ENCODE data around the gene INSC.
A peak's percentile ranks its signal among the peaks of the same experiment; 100 is the strongest.

Gene INSC

DNA sequence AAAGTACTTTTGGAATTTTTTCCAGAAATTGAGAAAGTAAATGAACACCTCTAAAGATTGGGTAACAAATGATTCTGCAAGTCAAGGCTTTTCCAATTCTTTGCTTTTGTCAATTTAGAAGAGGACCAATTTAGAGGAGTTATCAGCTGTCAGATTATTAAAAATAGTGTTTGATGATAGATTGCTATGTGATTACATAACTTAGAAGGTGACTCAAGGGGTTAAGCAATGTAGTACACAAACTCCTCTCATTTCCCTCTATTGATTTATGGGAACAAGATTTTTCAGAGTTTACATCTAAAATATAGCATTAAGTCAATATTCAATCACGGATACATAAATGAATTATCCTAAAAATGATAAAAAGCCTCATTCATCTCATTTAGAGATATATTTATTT, 70.3 kb downstream of the INSC start:
- DNase-seq (ENCODE audit: low read depth) = no peak

GRCh38 chr11:15186146-15186545, 71.4 kb downstream of the INSC start:
- no peak for DNase-seq (ENCODE audit: low read depth)

DNA sequence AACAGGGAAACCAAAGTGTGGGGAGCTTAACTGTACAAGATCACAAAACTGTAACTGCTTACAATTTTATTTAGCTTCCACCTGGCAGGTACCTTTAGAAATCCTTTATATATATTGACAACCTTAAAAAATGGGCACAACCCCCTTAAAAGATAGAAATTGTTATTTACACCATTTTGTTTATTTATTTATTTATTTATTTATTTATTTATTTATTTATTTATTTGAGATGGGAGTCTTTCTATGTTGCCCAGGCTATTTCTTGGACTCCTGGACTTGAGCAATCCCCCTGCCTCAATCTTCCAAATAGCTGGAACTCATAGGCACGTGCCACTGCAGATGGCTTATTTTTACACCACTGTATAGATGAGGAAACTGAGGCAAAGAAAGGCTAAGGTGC, 74.5 kb downstream of the INSC start:
- DNase-seq (ENCODE audit: low read depth) = no peak

DNA sequence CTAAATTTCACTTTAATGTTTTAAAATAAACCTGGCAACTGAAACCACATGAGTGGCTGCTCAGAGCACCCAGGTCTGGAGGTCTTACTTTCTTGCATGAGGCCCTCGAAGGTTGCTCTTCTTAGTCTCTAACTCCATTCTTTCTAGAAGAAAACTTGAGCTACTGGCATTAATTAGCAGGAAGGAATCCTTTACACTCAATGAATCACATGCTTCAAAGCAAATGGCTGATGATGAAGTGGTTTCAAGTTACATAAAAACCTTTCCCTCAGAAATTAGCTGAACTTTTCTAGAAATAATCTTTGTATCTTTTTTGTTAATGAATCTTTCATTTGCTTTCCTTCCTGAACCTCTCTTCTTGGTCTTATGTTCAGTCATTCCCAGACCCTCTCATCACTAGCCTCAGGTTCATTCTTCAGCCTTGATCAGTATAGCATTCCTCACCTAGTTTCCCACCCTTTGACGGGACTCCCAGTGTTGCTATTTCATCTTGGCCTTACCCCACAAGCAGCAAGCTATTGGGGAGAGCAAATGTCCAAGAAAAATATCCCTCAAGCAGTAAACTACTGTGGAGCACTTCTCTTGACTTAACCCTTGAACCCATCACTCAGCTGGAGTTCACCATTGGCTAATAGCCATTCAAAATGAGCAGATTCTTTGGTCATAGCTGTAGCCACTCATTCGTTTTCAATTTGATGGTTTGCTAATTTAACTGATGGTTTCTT, 75.1 kb downstream of the INSC start:
- DNase-seq (ENCODE audit: low read depth) = no peak

DNA sequence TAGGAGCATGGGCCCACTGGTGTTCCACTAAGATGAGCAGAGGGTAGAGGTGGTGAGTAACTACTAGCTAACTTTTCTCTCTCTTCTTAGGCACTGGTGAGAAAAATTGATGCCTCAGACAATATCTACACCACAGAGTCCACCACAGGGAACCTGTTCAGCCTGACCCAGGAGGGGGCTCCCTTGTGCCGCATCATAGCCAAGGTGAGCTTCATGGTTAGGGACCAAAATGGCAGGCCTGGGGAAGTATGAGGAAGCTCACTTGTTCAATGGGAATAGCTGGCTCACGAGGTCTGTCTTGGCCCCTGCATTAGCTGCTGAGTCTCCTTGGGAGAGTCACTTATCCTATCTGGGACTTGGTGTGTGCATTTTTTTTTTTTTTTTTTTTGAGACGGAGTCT, 75.9 kb downstream of the INSC start:
- DNase-seq (ENCODE audit: low read depth) = no peak

DNA sequence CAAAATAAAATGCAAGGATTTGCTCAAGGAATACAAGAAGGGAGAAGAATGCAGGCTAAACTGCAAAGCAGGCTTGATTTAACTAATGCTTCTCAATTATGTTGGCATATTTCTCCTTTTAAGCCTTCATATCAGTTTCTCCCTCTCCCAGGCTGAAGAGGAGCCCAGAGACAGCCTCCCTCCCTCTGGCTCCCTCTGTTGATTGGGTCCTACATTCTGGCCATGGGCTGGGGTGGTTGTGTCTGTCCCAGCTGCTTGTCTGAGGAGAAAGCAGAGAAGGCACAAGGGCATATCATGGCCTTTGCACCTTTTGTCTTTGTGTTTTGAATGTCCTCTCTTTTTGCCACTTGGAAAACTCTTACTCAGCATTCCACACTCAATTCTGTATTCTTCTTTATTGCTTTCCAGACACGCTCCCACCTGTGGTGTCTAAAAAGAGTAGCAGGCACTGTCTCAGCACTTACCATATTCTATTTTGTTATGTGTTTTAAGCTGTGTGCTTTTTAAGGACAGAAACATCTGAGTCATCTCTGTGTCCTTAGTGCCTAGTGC, 77.4 kb downstream of the INSC start:
- no peak for DNase-seq (ENCODE audit: low read depth)

DNA sequence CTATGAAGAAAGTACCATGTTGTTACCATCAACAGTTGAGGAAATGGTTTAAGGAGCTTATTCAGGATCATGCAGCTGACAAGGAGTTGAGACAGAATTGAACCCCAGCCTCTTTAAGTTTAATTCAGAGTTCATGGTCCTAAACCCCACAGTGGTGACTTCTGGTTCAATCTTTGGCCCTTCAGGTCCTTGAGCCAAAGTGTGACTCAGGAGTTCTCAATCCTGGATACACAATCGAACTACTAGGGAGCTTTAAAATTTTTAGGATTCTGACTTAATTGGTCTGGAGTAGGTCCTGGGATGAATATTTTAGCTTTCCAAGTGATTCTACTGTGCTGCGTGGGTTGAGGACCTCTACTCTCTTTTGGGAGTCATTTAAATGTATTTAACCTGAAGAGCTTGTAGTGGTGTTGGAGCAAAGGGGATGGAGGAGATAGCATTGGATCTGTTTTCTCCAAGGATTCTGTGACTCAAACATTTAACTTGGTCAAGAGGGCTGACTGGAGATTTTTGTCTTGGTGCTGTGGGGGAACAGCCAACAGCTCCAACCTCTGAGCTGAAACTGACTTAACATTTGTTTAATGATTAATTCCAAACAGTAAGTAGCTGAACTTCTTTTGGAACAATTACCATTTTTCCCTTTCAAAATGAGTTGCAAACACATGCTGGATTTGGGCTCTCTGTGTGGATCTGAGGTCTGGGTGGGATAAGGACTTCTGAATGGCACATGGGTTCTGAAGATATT, 80.1 kb downstream of the INSC start:
- DNase-seq (ENCODE audit: low read depth) = no peak

DNA sequence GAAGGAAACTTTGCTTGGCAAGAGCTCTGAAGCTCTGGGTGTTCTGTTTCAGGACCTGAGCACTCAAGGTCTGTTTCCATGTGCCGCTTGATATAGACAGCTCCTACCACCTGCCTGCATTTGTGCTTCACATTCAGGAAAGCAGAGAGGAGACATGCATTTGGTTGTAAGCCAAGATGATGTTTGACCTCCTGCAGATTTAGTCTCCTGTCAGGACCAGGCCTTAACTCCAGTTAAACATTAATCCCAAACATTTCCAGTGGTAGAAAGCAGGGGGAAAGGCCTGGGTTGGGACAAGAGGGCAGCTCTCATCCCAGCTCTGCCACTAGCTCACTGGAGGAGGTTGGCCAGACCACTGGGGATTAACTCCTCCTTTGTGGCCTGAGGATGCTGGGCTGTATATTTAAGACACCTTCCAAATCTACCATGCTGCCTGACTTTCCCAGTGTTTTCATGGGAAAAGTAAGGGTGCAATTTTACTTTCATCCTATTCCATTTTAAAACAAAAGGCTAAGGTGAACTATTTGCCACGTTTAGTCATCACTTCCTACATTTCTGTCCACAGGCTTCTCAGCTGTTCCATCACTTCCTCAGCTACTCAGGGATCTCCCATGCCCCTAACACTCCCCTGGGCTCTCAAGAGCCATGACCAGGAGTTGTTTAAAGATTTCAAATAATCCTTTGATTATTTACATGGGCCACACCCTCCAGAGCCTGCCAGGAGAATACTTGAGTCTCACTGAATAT, 80.9 kb downstream of the INSC start:
- DNase-seq (ENCODE audit: low read depth) = no peak

GRCh38 chr11:15196704-15197103, 82.0 kb downstream of the INSC start:
- no peak for DNase-seq (ENCODE audit: low read depth)

- no peak for DNase-seq (ENCODE audit: low read depth)
Observed at GRCh38 chr11:15197696-15198095, 83.0 kb downstream of the INSC start.

DNA sequence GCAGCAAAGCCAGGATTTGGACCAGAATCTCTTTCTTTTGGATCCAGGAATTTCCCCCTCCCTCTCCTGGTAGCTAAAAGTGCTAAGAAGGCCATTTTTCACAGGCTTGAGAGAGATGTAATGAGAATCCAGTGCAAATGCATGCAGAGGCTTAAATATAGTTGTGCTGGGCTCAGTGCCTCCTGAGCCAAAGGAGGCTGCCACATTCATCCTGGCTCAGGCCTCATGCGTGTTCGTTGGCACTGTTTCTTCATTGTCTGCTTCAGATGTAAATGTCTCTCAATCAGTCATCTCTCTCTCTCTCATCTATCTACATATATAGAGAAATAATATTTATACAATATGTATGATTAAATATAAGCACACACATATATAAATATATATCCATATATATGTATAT, 83.6 kb downstream of the INSC start:
- no peak for DNase-seq (ENCODE audit: low read depth)

DNA sequence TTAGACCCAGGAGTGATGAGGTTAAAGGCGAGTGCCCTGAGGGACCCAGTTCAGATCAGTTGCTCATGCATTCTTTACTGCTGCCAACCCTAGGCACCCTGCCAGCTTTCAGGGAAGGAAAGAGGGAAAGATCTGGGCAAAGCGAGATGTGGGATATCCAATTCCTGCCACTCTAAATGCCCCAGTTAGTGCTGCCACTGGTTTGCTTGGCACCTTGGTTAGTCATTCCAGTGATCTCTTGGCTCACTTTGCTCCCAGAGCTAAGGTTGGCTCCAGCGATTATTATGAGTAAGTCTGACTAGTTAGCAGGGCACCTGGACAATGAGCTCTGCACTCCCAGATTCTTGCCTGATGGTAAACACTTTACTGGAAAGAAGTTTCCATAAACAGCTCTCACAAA, 85.0 kb downstream of the INSC start:
- no peak for DNase-seq (ENCODE audit: low read depth)

DNA sequence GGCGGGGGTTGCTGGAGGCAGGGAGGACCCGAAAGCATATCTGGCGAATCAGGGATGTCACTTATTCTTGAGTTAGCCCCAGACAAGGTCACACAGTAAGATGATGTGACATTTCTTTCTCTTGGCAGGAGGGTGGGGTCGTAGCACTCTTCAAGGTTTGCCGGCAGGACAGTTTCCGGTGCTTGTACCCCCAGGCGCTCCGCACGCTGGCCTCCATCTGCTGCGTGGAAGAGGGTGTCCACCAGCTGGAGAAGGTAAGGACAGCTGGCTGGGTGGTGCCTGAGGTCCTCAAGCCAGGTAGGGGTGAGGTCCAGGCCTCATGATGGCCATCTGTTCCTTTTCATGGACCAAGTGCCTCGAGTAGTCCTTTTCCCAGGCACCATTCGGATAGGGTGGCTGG, 86.0 kb downstream of the INSC start:
- no peak for DNase-seq (ENCODE audit: low read depth)

GRCh38 chr11:15201586-15201985, 86.9 kb downstream of the INSC start:
- DNase-seq (ENCODE audit: low read depth) = no peak

DNA sequence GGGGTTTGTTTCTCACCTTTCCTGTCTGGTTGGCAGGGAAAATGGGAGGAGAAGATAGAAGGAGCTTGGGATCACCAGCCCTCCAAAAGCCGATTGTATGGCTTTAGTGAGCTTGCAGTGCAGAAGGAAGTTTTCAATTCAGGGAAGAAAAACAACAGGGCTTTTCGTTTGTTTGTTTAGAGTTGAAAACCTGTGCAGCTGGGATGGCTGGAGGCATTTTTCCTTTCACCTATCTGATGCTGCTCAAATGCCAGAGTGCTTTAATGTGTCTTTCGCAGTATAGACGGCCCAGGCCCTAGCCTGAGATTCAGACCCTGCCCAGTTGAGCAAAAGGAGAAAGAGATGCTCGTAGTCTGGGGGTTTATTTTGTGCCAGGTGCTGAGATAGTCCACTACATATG, 87.9 kb downstream of the INSC start:
- DNase-seq (ENCODE audit: low read depth) = no peak

GRCh38 chr11:15204711-15205110, 90.0 kb downstream of the INSC start:
- no peak for DNase-seq (ENCODE audit: low read depth)

DNA sequence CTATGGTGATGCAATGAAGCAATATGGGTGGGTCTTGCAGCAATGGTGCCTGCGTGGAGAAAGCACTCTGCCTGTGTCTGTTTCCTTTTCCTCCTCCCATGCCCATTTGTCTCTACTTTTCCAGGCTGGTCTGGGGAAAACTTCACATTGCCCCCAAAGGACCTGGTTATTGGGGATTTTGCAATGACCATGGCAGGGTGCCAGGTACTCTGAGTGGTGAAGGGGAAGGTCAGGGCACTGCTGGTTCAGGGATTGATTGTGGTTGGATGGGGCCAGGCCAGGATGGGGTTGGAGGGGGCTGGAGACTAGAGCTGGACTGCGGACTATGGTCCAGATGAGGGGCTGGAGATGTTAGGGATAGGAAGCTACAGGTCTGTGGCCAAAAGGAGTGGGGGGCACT, 92.1 kb downstream of the INSC start:
- no peak for DNase-seq (ENCODE audit: low read depth)

DNA sequence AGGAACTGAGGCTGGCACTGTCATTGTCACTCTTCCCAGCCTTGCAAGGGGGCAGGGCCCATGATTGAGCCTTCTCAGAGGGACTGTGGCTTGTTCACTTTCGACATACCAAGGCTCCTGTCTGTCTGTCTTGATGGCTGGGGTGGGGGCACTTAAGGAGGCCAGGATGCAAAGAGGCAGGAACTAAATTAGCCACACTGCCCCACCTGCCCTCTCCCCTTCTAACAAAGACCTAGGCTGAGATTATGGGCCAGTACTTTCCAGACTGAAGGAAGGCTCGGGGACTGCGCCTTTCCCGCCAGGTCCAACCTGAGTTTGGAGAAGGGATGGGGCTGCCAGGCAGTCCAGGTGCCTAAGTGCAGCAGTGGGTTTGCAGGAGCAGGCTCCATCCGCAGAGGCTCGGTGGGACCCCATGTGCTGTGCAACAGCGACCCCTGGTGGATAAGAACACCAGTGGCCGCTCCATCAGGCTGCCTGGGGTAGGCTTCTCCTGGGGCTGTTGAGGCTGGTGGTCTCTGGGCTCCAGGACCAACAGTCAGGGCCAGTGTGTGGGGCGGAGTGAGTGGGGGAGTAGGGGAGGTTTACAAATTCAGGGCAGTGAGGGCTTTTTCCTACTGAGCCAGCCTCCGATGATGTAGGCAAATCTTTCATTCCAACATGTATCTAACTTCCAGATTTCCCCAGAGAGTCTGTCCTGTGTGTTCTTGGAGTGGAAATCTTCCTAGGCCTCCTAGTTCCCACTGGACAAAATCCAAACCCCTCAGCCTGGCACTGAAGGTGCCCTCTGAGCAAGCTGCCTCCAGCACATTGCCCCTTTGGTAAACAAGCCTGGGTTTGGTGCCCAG, 93.9 kb downstream of the INSC start:
- DNase-seq (ENCODE audit: low read depth) = peak; percentile 44

- no peak for DNase-seq (ENCODE audit: low read depth)
Observed at GRCh38 chr11:15212876-15213275, 98.2 kb downstream of the INSC start.

DNA sequence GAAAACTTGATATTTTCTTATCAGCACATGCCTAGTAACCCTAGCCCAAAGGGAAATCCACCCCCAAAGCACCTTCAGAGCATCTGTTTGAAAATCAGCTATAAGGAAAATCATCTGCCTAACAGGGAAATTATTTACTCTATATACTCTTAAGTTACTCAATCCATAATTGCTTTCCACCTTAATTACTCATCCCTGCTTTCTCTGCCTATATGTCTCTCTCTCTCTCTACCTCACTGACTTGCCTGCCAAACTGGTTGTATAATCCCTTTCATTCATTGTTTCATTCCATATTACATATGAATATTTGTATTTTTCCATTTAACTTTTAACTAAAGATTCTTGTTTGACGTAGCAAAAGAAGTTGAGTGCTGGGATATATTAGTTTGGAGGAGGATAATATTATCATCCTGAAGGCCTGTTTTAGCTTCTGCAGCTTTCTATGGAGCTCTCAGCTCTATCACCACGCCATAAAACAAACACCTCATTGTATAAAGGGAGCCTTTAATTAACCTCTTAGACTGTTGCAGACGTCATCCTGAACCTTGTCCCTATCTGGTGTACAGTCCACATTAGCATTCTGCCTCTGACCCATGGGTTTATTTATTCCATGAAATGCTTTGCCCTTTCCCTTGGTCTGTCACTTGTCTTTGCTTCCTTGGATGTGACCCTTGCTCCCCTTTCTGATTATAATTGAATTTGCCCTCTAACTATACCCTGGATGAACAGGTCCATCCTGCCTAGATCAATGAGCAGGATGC, 98.9 kb downstream of the INSC start:
- no peak for DNase-seq (ENCODE audit: low read depth)

- DNase-seq (ENCODE audit: low read depth) = no peak
Observed at GRCh38 chr11:15215005-15215404, 100.3 kb downstream of the INSC start.

All from stimulated activated CD4-positive, alpha-beta T cell treated with anti-CD3 and anti-CD28 coated beads, Interleukin-2, amount 100 ng/mL, for 4 hours (primary cell).